ENCODE data around the gene INTS2.

GRCh38 chr17:61943117-61943516, 15.3 kb upstream of the INTS2 start:
- TF ChIP-seq, protein P1, sequence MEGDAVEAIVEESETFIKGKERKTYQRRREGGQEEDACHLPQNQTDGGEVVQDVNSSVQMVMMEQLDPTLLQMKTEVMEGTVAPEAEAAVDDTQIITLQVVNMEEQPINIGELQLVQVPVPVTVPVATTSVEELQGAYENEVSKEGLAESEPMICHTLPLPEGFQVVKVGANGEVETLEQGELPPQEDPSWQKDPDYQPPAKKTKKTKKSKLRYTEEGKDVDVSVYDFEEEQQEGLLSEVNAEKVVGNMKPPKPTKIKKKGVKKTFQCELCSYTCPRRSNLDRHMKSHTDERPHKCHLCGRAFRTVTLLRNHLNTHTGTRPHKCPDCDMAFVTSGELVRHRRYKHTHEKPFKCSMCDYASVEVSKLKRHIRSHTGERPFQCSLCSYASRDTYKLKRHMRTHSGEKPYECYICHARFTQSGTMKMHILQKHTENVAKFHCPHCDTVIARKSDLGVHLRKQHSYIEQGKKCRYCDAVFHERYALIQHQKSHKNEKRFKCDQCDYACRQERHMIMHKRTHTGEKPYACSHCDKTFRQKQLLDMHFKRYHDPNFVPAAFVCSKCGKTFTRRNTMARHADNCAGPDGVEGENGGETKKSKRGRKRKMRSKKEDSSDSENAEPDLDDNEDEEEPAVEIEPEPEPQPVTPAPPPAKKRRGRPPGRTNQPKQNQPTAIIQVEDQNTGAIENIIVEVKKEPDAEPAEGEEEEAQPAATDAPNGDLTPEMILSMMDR (IDR thresholded peaks at IDR 0.05; ENCODE audit: insufficient read depth, low read length), result no peak
- TF ChIP-seq POLR2AphosphoS5 (IDR thresholded peaks at IDR 0.05; ENCODE audit: low read depth), result no peak
